Choroid plexus epithelial cell (primary cell): ENCODE results near the gene HLCS.
A peak's percentile ranks its signal among the peaks of the same experiment; 100 is the strongest.

ENCODE experiments used
- DNase-seq: peaks from one replicate; pipeline ENCODE4 v3.0.0-alpha.2; 2010; ENCODE audit warnings: low read depth
- H3K4me3 ChIP-seq: 2 replicates; pipeline ENCODE4 v1.5.1; 2011; ENCODE audit warnings: low read depth, mild to moderate bottlenecking, control low read depth, low read length, moderate library complexity
- TF ChIP-seq, protein P1 (sequence below): conservative IDR thresholded peaks from 2 replicates; pipeline ENCODE4 v1.5.1; 2011; ENCODE audit warnings: low read depth, mild to moderate bottlenecking, control low read depth, inconsistent platforms, low read length, moderate library complexity

The HLCS gene

DNA sequence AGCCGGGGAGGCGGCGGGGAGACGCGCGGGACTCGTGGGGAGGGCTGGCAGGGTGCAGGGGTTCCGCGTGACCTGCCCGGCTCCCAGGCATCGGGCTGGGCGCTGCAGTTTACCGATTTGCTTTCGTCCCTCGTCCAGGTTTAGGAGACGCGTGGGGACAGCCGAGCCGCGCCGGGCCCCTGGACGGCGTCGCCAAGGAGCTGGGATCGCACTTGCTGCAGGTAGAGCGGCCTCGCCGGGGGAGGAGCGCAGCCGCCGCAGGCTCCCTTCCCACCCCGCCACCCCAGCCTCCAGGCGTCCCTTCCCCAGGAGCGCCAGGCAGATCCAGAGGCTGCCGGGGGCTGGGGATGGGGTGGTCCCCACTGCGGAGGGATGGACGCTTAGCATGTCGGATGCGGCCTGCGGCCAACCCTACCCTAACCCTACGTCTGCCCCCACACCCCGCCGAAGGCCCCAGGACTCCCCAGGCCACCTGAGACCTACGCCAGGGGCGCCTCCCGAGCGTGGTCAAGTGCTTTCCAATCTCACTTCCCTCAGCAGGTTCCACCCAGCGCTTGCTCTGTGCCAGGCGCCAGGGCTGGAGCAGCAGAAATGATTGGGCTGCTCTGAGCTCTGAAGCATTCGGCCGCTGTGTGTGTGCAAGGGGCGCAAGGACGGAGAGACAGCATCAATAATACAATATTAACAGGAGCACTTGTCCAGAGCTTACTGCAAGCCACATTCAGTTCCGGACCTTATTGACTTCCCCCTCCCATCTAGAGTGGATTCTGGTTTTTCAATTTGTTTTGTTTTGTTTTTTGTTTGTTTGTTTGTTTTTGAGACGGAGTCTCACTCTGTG lies 257.2 kb downstream of the HLCS start:
- H3K4me3 ChIP-seq, result no peak overlapping the region
- DNase-seq, result no peak
- TF ChIP-seq, protein P1, sequence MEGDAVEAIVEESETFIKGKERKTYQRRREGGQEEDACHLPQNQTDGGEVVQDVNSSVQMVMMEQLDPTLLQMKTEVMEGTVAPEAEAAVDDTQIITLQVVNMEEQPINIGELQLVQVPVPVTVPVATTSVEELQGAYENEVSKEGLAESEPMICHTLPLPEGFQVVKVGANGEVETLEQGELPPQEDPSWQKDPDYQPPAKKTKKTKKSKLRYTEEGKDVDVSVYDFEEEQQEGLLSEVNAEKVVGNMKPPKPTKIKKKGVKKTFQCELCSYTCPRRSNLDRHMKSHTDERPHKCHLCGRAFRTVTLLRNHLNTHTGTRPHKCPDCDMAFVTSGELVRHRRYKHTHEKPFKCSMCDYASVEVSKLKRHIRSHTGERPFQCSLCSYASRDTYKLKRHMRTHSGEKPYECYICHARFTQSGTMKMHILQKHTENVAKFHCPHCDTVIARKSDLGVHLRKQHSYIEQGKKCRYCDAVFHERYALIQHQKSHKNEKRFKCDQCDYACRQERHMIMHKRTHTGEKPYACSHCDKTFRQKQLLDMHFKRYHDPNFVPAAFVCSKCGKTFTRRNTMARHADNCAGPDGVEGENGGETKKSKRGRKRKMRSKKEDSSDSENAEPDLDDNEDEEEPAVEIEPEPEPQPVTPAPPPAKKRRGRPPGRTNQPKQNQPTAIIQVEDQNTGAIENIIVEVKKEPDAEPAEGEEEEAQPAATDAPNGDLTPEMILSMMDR, result no peak

DNA sequence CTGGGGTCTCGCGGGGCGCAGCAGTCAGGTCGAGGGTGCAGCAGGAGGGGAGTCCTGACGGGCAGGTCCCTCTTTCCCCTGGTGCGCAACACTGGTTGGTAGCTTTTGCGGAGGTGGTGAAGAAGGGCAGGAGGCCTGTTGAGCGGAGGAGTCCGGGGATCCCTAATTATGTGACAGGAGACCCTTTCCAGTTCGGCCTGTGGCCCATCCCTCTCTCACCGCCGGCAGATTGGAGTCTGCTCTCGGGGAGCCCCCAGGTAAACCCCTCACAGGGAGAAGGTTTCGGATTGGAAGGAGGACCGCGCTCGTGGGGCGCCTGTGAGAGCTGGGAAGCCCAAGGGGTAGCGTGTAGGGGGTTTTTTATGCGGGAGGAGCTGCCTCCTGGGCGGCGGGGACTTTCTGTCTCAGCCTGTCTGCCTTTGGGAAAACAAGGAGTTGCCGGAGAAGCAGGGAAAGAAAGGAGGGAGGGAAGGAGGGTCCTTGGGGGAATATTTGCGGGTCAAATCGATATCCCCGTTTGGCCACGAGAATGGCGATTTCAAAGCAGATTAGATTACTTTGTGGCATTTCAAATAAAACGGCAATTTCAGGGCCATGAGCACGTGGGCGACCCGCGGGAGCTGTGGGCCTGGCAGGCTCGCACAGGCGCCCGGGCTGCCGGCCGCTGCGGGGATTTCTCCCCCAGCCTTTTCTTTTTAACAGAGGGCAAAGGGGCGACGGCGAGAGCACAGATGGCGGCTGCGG lies 258.0 kb downstream of the HLCS start:
- H3K4me3 ChIP-seq, result no peak overlapping the region
- TF ChIP-seq, protein P1, result no peak
- no peak for DNase-seq

DNA sequence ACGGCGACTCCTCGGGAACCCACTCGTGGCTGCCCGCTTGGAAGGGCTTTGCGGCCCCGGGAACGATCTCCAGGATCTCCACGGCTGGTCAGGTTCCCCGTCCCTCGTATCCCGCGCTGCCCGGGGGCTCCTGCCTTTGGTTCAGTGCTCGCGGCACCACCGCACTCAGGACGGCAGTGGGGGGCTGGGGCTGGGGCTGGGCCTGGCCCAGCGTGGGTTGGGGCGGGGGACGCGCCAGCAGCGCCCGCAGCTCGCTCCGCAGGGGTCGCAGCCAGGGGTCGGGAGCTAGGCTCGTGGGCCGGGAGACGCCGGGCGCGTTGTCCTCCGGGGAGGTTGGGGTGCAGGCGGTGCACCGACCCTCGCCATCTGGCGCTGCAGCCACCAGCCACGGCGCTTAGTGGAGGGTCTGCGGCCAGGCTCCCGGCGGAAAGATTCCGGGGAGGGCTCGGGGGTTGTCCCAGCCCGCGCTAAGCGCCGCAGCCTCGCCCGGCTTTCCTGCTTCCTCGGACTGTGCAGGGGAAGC lies 258.6 kb downstream of the HLCS start:
- no peak overlapping the region for H3K4me3 ChIP-seq
- TF ChIP-seq, protein P1, result no peak
- no peak for DNase-seq

DNA sequence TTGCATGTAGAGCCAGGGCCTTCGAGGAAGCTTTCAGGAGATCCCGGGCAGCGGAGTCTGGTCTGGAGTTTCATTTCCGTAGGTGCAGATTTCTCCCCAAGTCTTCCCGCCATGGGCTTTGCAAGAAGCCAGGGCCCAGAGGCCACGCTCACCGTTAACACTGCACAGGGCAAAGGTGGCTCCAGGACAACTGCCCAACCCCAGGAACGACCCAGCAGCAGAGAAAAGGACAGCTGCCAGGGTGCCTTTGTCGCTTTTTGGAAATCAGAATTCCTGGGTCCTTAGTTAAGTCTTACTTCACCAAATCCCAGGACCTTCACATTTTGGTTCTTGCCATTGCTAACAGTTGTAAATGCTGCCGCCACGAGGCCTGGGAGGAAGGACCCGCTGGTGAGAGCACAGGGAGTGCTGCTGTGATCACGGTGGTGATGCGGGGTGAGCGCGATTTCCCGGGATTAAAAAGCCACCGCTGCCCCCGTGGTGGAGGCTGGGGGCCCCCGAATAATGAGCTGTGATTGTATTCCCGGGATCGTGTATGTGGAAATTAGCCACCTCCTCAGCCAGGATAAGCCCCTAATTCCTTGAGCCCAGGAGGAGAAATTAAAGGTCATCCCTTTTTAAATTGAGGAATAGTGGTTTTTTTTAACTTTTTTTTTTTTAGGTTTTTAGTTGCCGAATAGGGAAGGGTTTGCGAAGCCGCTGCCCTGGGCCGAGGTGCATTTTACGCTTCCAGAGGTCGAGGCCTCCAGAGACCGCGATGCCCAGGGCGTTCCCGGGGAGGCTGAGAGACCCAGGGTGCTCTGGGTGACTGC lies 259.3 kb downstream of the HLCS start:
- TF ChIP-seq, protein P1, result peak; percentile 30
- DNase-seq, result peak; percentile 37
- no peak overlapping the region for H3K4me3 ChIP-seq

DNA sequence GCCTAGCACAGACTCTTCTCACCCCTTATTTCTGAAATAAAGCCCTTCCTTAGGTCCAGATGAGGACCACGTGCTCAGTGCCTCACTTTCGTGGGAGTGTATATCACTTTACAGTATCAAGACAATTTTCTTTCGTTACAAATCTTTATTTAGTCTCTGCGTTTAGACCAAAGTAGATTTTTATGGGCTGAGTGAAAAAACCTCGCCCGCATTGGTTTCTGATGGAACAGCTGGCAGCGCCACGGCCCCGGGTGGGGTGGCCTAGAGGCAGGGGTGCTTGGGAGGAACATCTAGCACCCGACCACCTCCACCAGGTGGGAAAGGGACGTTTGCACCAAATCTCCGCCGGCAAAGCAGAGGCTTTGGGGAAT lies 260.0 kb downstream of the HLCS start:
- no peak overlapping the region for H3K4me3 ChIP-seq
- TF ChIP-seq, protein P1, result no peak
- no peak for DNase-seq

DNA sequence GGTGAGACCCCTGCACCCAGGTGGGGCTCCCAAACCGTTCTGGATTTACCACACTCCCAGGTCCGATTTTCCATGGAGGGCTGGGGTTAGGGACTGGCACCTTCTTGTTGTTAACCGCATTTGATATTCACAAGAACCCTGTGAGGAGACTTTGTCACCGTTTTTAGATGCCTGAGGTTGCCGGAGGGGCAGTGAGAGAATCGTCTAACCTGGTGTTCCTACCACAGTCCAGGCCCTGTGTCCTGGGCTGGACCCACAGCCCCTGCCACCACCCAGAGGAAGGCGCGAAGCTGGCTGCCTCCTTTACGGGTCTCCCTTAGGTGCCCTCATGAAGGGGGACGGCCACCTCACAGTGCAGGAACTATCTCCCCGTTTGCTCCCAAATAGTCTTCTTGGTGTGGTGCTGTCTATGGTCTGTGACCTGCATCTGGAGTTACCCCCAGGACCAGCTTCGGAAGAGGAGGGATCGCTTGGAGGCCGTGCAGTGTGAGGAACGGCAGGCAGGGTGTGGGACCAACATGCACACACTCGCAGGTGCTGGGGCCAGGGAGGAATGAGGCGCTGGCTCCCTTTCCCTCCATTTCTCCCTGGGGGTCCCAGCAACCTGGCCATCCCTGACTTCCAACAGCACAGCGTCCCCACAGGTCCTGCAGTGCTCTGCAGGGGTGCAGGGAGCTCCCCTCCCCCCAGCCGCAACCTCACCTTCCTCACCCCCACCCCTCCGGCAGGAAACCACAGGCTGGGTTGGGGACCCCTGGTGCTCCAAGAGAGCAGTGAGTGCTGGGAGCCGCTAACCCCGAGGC lies 260.6 kb downstream of the HLCS start:
- TF ChIP-seq, protein P1, result peak; percentile 22
- DNase-seq, result no peak
- H3K4me3 ChIP-seq, result no peak overlapping the region
